ENCODE data around the gene DENND4A. TPM values are rescaled to one million over a fixed set of nuclear protein-coding genes. Genes with fewer than 3 reads are reported as not detected.

The DENND4A gene
- total and polyA plus RNA-seq, 9 donors, result 10.2 to 63.9 (median 50.2) TPM

- TF ChIP-seq CTCF (IDR thresholded peaks at IDR 0.05) (no peak), POLR2A (IDR thresholded peaks at IDR 0.05) (no peak), EP300 (IDR thresholded peaks at IDR 0.05) (no peak)
- intact Hi-C loops (cut with DNase I), result loop anchor here in 1 of 4 donors (10.0 kb wide), 1 partner anchor 652 kb away; no protein-coding TSS in a partner anchor
- H3K36me3 ChIP-seq, result no peaks in the 10 kb centered on the region
These were observed 159.2 kb downstream of the DENND4A start for GRCh38 chr15:65632780-65633375.

GRCh38 chr15:65631503-65631902 lies 160.6 kb downstream of the DENND4A start:
- 97 to 98% (median 98%) methylated on average over 6 of the region's 6 CpGs for WGBS, 3 donors
- TF ChIP-seq CTCF (IDR thresholded peaks at IDR 0.05) (no peak), EP300 (IDR thresholded peaks at IDR 0.05) (no peak), POLR2A (IDR thresholded peaks at IDR 0.05) (no peak)
- Histone ChIP-seq H3K27me3 (no peaks in the 10 kb centered on the region), H3K4me3 (no peak overlapping the region), H3K27ac (no peak overlapping the region), H3K9me3 (no peaks in the 10 kb centered on the region), H3K36me3 (no peaks in the 10 kb centered on the region), H3K4me1 (ENCODE audit: insufficient read depth) (peaks cover 2% of the 10 kb centered on the region)
- no peak for DNase-seq
- intact Hi-C loops (cut with DNase I), result loop anchor here in 1 of 4 donors (10.0 kb wide), 1 partner anchor 653 kb away; no protein-coding TSS in a partner anchor

More at GRCh38 chr15:65632780-65633375, 159.2 kb downstream of the DENND4A start:
- H3K4me3 ChIP-seq, result no peak overlapping the region
- H3K27me3 ChIP-seq, result no peaks in the 10 kb centered on the region
- WGBS, 3 donors, result 13 to 33% (median 27%) methylated on average over 4 of the region's 4 CpGs
- H3K4me1 ChIP-seq (ENCODE audit: insufficient read depth), result peaks cover 2% of the 10 kb centered on the region
- no peak for DNase-seq
- H3K9me3 ChIP-seq, result no peaks in the 10 kb centered on the region
- H3K27ac ChIP-seq, result no peak overlapping the region

GRCh38 chr15:65630760-65631159 lies 161.3 kb downstream of the DENND4A start:
- Histone ChIP-seq H3K27me3 (no peaks in the 10 kb centered on the region), H3K4me1 (ENCODE audit: insufficient read depth) (peaks cover 2% of the 10 kb centered on the region), H3K9me3 (no peaks in the 10 kb centered on the region), H3K36me3 (no peaks in the 10 kb centered on the region), H3K27ac (no peak overlapping the region), H3K4me3 (no peak overlapping the region)
- WGBS, 3 donors, result 96 to 98% (median 97%) methylated on average over 5 of the region's 5 CpGs
- no peak for DNase-seq
- TF ChIP-seq EP300 (IDR thresholded peaks at IDR 0.05) (no peak), CTCF (IDR thresholded peaks at IDR 0.05) (no peak), POLR2A (IDR thresholded peaks at IDR 0.05) (no peak)
- intact Hi-C loops (cut with DNase I), result loop anchor here in 1 of 4 donors (10.0 kb wide), 1 partner anchor 654 kb away; no protein-coding TSS in a partner anchor

GRCh38 chr15:65629548-65629947 lies 162.5 kb downstream of the DENND4A start:
- Histone ChIP-seq H3K27me3 (no peaks in the 10 kb centered on the region), H3K9me3 (no peaks in the 10 kb centered on the region), H3K36me3 (no peaks in the 10 kb centered on the region), H3K4me3 (no peak overlapping the region), H3K4me1 (ENCODE audit: insufficient read depth) (peaks cover 2% of the 10 kb centered on the region), H3K27ac (no peak overlapping the region)
- intact Hi-C loops (cut with DNase I), result no loop called here
- TF ChIP-seq CTCF (IDR thresholded peaks at IDR 0.05) (no peak), EP300 (IDR thresholded peaks at IDR 0.05) (no peak), POLR2A (IDR thresholded peaks at IDR 0.05) (no peak)
- no peak for DNase-seq
- WGBS, 3 donors, result 60 to 65% (median 61%) methylated on average over 3 of the region's 3 CpGs
